GM23248 (cell line): ENCODE results near the gene MPRIP.

Source experiments
- EZH2 ChIP-seq: fragments of 200-600 bp; sonication (generic); IDR thresholded peaks from 2 replicates; pipeline ENCODE4 v1.6.1; 2018; ENCODE audit warnings: antibody characterized with exemption, mild to moderate bottlenecking; ENCODE audit not compliant: insufficient read depth, poor library complexity, severe bottlenecking
- EZH2phosphoT487 ChIP-seq: fragments of 200-600 bp; sonication (generic); IDR thresholded peaks from 2 replicates; pipeline ENCODE4 v1.6.1; 2018; ENCODE audit warnings: antibody characterized with exemption, moderate library complexity, mild to moderate bottlenecking, low read depth; ENCODE audit not compliant: insufficient read depth

DNA sequence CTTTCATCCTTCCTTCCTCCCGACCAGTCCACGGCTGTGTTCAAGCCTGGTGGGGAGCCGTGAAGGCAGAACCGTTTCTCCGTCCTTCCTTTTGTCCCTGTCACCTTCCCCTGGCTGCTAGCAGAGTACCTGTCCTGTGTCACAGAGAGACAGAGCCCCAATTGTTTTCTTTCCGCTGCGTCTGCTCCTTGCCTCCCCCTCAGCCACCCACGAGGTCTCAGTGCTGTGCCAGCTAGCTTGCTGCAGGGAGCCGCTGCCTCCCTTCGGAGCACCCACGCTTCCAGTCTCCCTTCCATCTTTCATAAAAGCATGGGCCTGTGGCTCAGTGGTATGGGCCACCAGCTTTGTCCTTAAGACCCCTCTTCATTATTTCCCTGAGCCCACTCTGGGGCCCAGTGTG lies 62.2 kb downstream of the MPRIP start:
- no peak for TF ChIP-seq EZH2phosphoT487
- TF ChIP-seq EZH2: no peak
